ENCODE data around the gene MYO1H. TPM values are rescaled to one million over a fixed set of nuclear protein-coding genes. Genes with fewer than 3 reads are reported as not detected.
A peak's percentile ranks its signal among the peaks of the same experiment; 100 is the strongest.

Gene MYO1H
- total RNA-seq, 1 donor from 2014 or later, result not detected

DNA sequence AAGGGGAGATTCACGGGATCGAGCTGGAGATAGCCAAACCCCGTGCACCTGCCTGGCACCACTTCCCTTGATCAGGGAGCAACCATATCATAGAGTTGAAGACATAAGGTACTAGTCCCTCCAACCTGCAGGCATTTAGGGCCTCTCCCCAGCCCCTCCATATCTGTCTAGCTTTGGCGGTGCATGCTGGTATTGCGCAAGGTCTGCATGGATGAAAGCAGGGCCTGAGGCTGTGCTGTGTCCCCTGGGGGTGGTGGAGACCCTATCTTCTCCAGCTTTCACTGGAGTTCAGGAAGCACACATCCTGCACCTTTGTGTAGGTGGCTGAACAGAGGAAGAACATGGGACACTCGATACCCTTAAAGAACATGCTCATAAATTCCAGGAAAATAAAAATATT lies 82.5 kb downstream of the MYO1H start:
- no peak for DNase-seq (ENCODE audit: low spot score)
- Mint-ChIP-seq H3K27ac (no peak overlapping the region), H3K4me3 (no peak overlapping the region), H3K36me3 (peaks cover 1% of the 10 kb centered on the region), H3K9me3 (peaks cover 4% of the 10 kb centered on the region), H3K27me3 (ENCODE audit: insufficient read depth, low read depth) (peaks cover 12% of the 10 kb centered on the region), H3K4me1 (peaks cover 20% of the 10 kb centered on the region)
- Histone ChIP-seq H3K27me3 (no peaks in the 10 kb centered on the region), H3K4me1 (no peaks in the 10 kb centered on the region), H2AFZ (replicated peaks) (no peak overlapping the region), H4K20me1 (ENCODE audit: low read depth) (no peaks in the 10 kb centered on the region), H3K9me3 (ENCODE audit: low read depth) (no peaks in the 10 kb centered on the region), H3K79me2 (ENCODE audit: low read depth) (no peaks in the 10 kb centered on the region), H3K4me2 (no peak overlapping the region), H3F3A (ENCODE audit: low read depth) (no peaks in the 10 kb centered on the region), H3K27ac (no peak overlapping the region), H3K9ac (no peak overlapping the region), H3K36me3 (no peaks in the 10 kb centered on the region), H3K4me3 (no peak overlapping the region)
- TF ChIP-seq EZH2 (IDR thresholded peaks at IDR 0.05) (no peak), EZH2phosphoT487 (IDR thresholded peaks at IDR 0.05) (no peak)
- TF ChIP-seq, protein P1, sequence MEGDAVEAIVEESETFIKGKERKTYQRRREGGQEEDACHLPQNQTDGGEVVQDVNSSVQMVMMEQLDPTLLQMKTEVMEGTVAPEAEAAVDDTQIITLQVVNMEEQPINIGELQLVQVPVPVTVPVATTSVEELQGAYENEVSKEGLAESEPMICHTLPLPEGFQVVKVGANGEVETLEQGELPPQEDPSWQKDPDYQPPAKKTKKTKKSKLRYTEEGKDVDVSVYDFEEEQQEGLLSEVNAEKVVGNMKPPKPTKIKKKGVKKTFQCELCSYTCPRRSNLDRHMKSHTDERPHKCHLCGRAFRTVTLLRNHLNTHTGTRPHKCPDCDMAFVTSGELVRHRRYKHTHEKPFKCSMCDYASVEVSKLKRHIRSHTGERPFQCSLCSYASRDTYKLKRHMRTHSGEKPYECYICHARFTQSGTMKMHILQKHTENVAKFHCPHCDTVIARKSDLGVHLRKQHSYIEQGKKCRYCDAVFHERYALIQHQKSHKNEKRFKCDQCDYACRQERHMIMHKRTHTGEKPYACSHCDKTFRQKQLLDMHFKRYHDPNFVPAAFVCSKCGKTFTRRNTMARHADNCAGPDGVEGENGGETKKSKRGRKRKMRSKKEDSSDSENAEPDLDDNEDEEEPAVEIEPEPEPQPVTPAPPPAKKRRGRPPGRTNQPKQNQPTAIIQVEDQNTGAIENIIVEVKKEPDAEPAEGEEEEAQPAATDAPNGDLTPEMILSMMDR (IDR thresholded peaks at IDR 0.05), result no peak

DNA sequence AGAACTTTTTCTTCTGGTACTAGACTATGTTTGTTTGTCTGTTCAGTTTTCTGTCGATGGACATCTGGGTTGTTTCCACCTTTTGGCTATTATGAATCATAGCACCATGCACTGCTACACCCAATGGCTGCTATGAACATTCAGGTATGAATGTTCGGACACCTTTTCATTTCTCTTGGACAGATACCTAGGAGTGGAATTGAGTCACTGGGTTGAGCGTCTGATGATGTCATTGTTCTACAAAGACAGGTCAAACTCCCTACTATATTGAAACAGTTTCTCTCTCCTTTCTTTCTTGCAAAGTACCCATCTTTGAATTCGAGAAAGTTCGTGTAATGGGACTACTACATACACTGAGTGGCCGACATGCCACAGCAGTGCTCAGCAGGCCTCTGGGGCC lies 84.7 kb downstream of the MYO1H start:
- H3K4me2 ChIP-seq, result no peak overlapping the region
- DNase-seq (ENCODE audit: low spot score), result no peak
- H3K4me1 ChIP-seq, result no peaks in the 10 kb centered on the region
- Mint-ChIP-seq H3K36me3 (peaks cover 1% of the 10 kb centered on the region), H3K4me3 (no peak overlapping the region), H3K4me1 (peaks cover 27% of the 10 kb centered on the region), H3K9me3 (peaks cover 4% of the 10 kb centered on the region), H3K27ac (no peak overlapping the region), H3K27me3 (ENCODE audit: insufficient read depth, low read depth) (peaks cover 9% of the 10 kb centered on the region)
- no peaks in the 10 kb centered on the region for H3K9me3 ChIP-seq (ENCODE audit: low read depth)
- no peak overlapping the region for H3K27ac ChIP-seq
- no peaks in the 10 kb centered on the region for H3K27me3 ChIP-seq
- no peaks in the 10 kb centered on the region for H3F3A ChIP-seq (ENCODE audit: low read depth)
- H3K79me2 ChIP-seq (ENCODE audit: low read depth), result no peaks in the 10 kb centered on the region
- no peak overlapping the region for H3K9ac ChIP-seq
- no peak overlapping the region for H3K4me3 ChIP-seq
- no peak overlapping the region for H2AFZ ChIP-seq (replicated peaks)
- H4K20me1 ChIP-seq (ENCODE audit: low read depth), result no peaks in the 10 kb centered on the region
- no peaks in the 10 kb centered on the region for H3K36me3 ChIP-seq
- TF ChIP-seq, protein P1 (IDR thresholded peaks at IDR 0.05), result no peak
- no peak for TF ChIP-seq EZH2 (IDR thresholded peaks at IDR 0.05)
- no peak for TF ChIP-seq EZH2phosphoT487 (IDR thresholded peaks at IDR 0.05)

DNA sequence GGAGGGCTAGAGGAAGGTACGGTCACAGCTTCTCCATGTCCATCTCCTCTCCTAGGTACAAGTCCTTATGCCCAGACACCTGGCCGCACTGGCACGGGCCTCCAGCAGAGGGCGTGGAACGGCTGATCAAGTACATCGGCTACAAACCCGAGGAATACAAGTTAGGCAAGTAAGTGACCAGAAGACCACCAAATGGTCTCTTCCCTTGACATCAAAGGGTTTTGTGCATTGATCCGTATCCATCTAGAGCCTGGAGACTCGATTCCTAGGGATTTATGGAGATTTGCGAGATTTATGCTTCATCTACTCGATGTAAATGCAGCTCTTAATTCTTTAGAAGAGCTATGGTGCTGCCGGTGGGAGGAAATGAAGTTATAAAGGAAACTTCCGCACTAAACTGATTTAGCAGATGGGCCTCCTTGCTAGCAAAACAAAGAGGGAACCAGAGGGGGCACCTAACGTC lies 85.2 kb downstream of the MYO1H start:
- H3K9me3 ChIP-seq (ENCODE audit: low read depth), result no peaks in the 10 kb centered on the region
- H3K9ac ChIP-seq, result no peak overlapping the region
- Mint-ChIP-seq H3K36me3 (peaks cover 1% of the 10 kb centered on the region), H3K4me1 (peaks cover 27% of the 10 kb centered on the region), H3K27ac (peak overlapping the region; percentile 85), H3K9me3 (peaks cover 4% of the 10 kb centered on the region), H3K4me3 (no peak overlapping the region), H3K27me3 (ENCODE audit: insufficient read depth, low read depth) (peaks cover 6% of the 10 kb centered on the region)
- no peak overlapping the region for H3K27ac ChIP-seq
- H4K20me1 ChIP-seq (ENCODE audit: low read depth), result no peaks in the 10 kb centered on the region
- no peaks in the 10 kb centered on the region for H3K4me1 ChIP-seq
- no peak overlapping the region for H2AFZ ChIP-seq (replicated peaks)
- no peaks in the 10 kb centered on the region for H3K79me2 ChIP-seq (ENCODE audit: low read depth)
- H3F3A ChIP-seq (ENCODE audit: low read depth), result no peaks in the 10 kb centered on the region
- H3K4me2 ChIP-seq, result no peak overlapping the region
- H3K27me3 ChIP-seq, result no peaks in the 10 kb centered on the region
- H3K36me3 ChIP-seq, result no peaks in the 10 kb centered on the region
- DNase-seq (ENCODE audit: low spot score), result peak; percentile 81
- TF ChIP-seq, protein P1 (IDR thresholded peaks at IDR 0.05), result peak; percentile 89
- no peak for TF ChIP-seq EZH2 (IDR thresholded peaks at IDR 0.05)
- H3K4me3 ChIP-seq, result no peak overlapping the region

Measured in neural progenitor cell (in vitro differentiated cells).